ENCODE data around the gene C2CD4C. TPM values are rescaled to one million over a fixed set of nuclear protein-coding genes. Genes with fewer than 3 reads are reported as not detected.
"Not testable (repeated sequence)": the region's sequence is repeated elsewhere in the genome, so short reads cannot be mapped to it uniquely, and the experiment has no call there.

Gene C2CD4C
- total RNA-seq, 1 donor from 2014 or later: 3.7 TPM

DNA sequence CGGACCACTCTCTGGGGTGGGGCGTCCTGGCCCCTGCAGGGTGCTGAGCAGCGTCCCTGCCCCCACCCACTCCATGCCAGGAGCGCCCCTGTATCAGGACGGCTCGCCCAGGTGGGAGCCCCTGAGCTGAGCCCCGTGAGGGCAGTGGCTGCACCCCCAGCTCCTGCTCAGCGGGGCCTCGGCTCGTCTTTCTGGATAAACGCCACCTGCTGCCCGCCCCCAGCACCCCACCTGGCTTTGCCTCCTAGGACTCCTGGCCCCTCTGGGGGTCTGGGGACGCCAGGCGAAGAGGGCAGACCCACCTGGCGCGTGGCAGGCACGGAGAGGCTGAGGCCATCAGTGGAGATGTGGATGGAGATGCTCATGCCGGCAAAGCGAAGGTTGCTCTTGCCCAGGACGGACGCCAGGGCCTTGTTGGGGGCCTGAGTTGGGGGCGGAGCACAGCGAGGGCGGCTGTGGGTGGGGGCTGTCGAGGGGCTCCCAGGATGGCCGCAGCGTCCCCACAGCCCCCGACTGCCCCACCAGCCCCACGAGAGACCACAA lies 29.5 kb upstream of the C2CD4C start:
- no peak for DNase-seq (ENCODE audit: low read depth in 2 of 2)

DNA sequence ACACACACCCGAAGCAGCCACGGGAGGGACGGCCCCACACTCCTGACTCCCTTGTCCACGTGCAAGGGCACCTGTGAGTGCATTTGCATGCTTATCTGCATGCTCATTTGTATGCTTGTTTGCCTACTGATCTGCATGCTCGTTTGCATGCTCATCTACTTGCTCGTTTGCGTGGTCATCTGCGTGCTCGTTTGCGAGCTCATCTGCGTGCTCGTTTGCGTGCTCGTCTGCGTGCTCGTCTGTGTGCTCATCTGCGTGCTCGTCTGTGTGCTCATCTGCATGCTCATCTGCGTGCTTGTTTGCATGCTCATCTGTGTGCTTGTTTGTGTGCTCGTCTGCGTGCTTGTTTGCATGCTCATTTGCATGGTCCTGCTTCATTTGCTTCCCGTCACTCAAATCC lies 28.1 kb upstream of the C2CD4C start:
- DNase-seq (ENCODE audit: low read depth in 2 of 2): no peak

DNA sequence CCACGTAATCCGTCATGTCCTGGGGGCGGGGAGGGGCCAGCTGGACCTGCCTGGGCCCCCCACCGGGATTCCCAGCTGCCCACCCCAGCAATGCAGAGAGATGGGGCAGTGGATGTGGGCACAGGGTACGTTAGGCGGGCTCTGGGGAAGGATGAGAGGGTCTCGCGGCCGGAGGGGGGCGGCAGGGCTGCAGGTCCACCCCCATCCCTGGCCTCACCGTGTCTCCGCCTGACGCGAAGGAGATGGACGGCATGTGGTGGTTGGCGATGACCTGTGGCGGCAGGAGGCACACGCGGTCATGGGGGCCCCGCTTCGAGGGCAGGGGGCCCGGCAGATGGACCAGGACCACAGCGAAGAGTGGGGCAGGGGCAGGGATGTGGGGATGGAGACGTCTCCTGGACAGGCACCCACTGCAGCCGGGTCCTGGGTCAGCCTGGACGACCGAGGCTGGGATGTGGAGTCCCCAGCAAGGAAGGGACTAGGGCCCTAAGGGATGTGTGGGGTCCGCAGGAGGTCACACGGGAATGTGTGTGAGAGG lies 27.5 kb upstream of the C2CD4C start:
- no peak for DNase-seq (ENCODE audit: low read depth in 2 of 2)

DNA sequence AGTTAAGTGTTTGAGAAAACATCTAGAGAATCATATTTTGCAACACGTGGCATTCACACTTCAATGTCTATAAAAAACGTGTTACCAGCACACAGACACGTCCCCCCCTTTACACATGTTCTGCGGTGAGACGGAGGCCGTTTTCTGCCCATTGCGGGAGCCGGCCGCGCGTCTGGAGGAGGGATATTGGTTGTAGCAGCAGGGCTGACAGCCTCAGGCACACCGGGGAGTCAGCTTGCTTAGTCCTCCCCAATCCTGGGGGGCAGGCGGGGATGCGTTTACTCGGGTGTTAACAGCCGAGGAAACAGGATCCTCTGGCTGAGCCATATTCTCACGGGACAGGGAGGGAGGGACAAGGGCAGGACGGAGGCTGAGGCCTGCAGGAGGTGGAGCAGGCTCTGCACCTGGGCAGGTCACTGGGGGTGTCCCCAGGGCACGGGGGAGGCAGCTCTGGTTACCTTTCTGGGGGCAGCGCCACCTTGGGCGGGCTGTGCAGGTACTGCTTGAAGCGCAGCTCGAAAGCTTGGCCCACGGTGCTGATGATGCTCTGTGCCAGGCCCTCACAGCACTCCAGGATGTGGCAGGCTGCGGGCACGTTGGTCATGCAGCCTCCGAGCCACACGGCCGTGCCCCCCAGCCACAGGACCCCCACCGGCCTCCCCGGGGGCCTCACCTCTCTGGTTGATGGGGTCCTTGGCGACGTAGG lies 26.9 kb upstream of the C2CD4C start:
- DNase-seq (ENCODE audit: low read depth in 2 of 2): no peak

GRCh38 chr19:435056-435706 lies 26.2 kb upstream of the C2CD4C start:
- DNase-seq (ENCODE audit: low read depth in 2 of 2): no peak

DNA sequence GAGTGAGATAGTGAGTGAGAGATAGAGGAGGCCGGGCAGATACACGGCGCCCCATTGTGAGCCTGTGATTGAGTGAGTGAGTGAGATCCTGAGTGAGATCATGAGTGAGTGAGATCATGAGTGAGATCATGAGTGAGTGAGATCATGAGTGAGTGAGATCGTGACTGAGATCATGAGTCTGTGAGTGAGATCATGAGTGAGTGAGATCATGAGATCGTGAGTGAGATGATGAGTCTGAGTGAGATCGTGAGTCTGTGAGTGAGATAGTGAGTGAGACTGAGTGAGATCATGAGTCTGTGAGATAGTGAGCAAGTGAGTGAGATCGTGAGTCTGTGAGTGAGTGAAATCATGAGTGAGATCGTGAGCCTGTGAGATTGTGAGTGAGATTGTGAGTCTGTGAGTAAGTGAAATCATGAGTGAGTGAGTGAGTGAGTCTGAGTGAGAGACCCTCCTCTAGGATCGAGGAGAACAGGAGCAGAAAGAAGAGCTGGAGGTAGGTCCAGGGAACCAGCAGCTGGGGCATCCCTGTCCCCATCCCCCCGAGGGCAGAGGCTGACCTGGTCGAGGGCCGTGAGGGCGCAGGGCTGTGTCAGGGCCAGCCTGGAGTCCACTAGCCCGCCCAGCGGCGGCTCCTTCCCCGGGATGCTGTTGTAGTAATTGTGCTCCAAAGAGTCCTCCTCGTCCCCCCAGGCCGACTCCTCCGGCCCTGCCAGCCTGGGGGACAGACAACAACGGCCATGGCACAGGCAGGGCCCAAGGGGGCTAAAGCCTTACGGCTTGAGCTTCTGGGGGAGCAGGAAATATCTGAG lies 25.4 kb upstream of the C2CD4C start:
- DNase-seq (ENCODE audit: low read depth in 2 of 2): no peak

GRCh38 chr19:430701-431100 lies 21.8 kb upstream of the C2CD4C start:
- no peak for DNase-seq (ENCODE audit: low read depth in 2 of 2)

GRCh38 chr19:428149-428548 lies 19.2 kb upstream of the C2CD4C start:
- DNase-seq (ENCODE audit: low read depth in 2 of 2): peak in 1 of 2 donors; percentile 68

- DNase-seq (ENCODE audit: low read depth in 2 of 2): not testable (repeated sequence)
These were observed 18.7 kb upstream of the C2CD4C start for GRCh38 chr19:427675-428074.

DNA sequence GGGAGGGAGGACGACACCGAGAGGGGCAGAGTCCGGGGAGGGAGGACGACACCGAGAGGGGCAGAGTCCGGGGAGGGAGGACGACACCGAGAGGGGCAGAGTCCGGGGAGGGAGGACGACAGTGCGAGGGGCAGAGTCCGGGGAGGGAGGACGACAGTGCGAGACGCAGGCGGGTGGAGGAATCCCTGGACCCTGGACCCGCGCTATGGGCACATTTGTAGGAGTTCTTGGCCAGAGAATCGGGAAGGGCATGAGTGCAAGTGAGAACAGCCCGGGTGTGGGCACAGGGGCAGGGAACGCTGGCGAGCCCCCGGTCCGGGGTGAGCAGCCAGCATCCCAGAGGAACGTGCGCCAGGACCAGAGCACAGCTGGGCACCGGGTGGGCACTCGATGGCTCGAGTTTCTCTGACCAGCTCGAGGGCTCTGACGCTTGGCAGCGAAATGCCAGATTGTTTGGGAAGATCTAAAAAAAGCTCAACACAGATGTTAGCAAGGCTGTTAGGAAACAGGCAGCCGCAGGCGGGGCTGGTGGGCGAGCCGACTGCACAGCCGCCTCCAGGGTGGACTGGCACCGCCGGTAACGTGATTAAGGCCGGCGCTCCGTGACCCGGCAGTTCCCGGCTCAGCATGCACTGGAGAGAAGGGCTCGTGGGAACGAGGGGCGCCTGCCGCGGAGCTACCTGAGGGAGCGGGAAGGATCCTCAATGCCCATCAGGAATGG lies 17.9 kb upstream of the C2CD4C start:
- DNase-seq (ENCODE audit: low read depth in 2 of 2): no peak

- no peak for DNase-seq (ENCODE audit: low read depth in 2 of 2)
These were observed 16.1 kb upstream of the C2CD4C start for GRCh38 chr19:425056-425455.

GRCh38 chr19:424546-424945 lies 15.6 kb upstream of the C2CD4C start:
- no peak for DNase-seq (ENCODE audit: low read depth in 2 of 2)

DNA sequence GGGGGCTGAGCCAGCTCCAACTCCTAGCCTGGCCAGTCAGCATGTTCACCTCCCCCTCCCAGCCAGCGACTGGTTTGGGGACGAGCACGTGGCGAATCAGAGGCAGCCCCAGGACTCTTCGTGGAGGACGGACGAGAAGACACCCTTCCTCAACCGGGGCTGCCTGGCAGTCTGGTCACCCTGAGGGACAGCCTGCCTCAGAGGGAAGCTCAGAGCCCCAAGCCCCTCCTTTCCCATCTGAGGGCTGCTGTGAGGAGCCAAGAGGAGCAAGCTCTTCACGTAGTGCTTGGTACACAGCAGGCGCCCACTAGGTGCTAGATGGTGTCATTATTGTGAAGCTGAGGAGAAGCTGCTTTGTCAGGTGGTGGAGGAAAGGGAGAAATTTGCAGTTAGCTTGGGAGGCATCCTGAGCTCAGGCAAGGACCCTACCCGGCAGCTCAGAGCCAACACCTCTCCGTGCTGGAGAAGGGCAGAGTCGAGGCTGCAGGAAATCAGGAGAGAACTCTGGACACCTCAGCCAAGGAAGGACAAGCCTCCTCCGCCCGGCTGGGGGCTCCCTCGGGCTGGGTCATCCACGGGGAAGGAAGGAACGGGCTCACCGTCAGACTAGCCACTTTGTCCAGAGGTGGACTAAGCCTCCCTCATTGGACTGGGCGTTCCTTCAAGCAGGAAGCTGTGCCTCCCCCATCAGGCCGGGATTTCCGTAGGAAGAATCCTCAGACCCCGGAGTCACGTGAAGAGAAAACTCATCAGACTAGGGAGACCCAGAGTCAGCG lies 14.9 kb upstream of the C2CD4C start:
- no peak for DNase-seq (ENCODE audit: low read depth in 2 of 2)

DNA sequence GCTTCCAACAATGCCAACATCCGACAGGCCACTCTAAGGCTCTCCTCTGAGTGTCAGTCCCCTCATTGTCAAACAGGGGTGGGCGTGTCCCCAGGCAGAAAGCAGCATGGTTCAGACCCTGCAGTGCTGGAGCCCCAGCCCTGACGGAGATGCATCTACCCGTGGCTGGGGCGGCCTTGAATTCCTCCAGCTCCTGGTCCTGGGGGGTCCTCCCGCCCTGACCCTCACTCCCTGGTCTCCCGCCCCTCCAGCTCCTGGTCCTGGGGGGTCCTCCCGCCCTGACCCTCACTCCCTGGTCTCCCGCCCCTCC lies 13.9 kb upstream of the C2CD4C start:
- DNase-seq (ENCODE audit: low read depth in 2 of 2): not testable (repeated sequence)

DNA sequence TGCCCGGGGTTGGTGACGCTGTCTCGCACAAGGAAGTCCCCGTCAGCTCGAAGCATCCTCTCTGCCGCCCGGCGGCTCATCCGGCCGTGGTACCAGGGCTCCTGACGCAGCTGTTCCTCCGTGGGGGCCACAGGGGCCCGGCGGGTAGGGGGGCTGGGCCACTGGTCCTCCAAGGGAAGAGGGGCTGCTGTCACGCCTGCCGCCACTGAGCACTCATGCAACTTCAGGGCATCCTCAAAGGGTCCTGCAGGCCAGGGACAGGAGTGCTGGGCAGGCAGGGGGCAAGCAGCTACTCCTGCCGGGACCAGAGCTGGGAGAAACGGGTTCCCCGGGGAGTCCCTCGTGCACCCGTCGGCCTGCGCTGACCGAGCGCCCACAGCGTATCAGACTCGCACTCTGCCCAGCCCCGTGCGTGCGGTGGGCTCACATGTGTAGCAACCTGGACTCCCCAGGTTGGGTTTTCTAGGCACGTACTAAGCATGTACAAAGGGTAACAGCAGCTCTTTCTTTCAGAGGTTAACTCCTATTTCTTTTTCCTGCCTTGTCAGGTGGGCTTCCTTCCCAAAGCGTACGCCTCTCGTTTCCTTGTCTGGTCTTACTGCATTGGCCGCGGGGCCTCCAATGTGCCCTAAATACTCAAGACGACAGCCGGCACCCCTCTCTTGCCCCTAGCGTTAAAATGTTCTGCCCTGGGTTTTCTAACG lies 13.4 kb upstream of the C2CD4C start:
- no peak for DNase-seq (ENCODE audit: low read depth in 2 of 2)

- no peak for DNase-seq (ENCODE audit: low read depth in 2 of 2)
These were observed 11.0 kb upstream of the C2CD4C start for GRCh38 chr19:419721-420515.

DNA sequence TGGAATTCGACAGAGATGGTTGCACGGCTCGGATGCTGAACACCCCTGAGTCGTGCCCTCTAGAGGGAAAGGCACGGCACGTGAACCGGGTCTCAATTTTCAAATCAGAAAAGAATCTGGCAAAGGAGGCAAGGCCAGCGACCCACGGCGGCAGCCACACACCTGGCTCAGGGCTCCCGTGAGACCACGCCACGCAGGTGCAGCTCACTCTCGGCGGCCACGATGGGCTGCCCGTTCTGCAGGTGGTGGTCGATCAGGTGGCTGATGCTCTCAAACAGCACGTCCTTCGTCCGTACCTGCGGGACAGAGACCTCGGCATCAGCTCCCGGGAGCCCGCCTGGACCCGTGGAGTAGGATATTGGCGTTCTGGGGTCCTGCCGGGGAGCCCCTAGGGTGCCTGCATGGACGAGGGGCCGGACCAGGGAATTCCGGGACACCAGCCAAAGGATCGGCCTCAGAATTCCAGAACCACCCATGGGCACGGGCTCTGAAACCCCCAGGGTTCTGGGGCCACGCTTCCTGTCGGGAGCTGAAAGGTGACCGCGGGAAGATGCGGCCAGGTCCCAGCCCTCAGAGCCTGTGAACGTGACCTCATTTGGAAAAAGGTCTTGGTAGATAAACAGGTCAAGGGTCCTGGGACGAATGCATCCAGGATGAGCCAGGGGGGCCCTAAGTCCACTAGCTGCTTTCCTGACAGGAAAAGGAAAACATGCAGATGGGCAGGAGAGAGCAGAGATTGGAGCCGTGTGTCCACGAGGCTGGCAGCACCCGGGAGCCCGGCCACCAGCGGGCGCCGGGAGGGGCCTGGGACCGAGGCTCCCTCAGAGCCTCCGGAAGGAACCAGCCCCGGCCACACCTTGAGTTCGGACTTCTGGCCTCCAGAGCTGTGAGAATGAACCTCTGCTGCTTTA lies 10.1 kb upstream of the C2CD4C start:
- peak; percentile 36 to 79 for DNase-seq (ENCODE audit: low read depth in 2 of 2)

- no peak for DNase-seq (ENCODE audit: low read depth in 2 of 2)
These were observed 7.5 kb upstream of the C2CD4C start for GRCh38 chr19:416416-416815.

All from dermis microvascular lymphatic vessel endothelial cell (primary cell).